NCI-H146 (cell line): ENCODE data around the gene FKBP9.
A peak's percentile ranks its signal among the peaks of the same experiment; 100 is the strongest.
"Not testable (repeated sequence)": the region's sequence is repeated elsewhere in the genome, so short reads cannot be mapped to it uniquely, and the experiment has no call there.

Source experiments
- DNase-seq: peaks from one replicate; lab custom pipeline; 2025; lab: John Stamatoyannopoulos, UW

FKBP9 gene, protein sequence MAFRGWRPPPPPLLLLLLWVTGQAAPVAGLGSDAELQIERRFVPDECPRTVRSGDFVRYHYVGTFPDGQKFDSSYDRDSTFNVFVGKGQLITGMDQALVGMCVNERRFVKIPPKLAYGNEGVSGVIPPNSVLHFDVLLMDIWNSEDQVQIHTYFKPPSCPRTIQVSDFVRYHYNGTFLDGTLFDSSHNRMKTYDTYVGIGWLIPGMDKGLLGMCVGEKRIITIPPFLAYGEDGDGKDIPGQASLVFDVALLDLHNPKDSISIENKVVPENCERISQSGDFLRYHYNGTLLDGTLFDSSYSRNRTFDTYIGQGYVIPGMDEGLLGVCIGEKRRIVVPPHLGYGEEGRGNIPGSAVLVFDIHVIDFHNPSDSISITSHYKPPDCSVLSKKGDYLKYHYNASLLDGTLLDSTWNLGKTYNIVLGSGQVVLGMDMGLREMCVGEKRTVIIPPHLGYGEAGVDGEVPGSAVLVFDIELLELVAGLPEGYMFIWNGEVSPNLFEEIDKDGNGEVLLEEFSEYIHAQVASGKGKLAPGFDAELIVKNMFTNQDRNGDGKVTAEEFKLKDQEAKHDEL

GRCh38 chr7:32957326-32958045, at the start of gene FKBP9:
FKBP9 (plus strand) TSS chr7:32957440; CDS start chr7:32957574, 134 bp downstream.
- DNase-seq = peak; percentile 90

DNA sequence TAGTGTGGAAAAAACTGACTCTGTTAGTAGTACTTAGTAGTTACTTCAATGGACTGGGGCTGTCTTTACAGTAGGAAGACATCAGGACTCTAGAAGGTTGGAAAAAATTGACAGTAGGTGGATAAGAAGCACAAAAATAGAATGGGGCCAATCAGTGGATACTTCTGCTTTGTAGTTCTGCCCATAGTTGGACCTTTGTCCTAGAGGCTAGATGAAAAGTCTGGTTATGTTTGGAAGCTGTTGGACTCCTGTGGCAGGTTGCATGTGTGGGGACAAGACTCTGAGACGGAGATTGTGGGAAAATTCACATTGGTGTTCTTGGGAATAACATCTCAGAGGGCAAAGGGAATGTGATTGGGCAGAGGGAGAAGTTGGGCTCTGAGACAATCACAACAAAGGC, 47.0 kb upstream of the FKBP9 start:
- DNase-seq = no peak

- no peak for DNase-seq
These were observed 43.1 kb upstream of the FKBP9 start for GRCh38 chr7:32914184-32914583.

DNA sequence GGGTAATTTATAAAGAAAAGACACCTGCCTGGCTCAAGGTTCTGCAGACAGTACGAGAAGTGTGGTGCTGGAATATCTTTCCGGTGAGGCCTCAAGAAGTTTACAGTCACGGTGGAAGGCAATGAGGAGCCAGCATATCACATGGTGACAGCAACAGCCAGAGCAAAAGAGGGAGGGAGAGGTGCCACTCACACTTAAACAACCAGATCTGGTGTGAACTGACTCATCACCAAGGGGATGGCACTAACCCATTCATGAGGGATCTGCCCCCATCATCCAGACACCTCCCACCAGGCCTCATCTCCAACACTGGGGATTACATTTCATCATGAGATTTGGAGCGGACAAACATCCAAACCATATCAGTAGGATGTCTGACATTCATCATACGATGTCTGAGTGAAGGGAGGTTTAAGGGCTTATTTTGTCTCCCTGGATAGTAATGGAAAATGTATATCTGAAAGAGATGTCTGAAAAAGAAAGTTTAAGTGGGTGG, 42.2 kb upstream of the FKBP9 start:
- no peak for DNase-seq

DNA sequence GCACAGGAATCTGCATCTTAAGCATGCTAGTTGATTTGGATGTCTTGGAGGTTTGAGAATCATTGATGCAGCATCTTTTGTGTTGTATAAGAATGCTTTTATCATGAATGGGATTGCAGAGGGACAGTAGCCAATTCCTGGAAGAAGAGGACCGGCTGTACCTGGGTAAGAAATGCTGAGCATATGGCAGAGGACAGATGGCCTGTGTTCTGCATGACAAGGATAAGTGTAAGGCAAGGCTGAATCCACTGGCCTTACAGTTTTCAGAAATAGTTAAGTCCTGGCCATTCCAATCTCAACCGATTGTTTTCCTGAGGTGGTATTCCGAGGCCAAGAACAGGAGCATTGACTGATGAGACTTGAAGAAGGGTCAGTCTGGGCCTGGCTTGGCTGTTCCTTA, 41.2 kb upstream of the FKBP9 start:
- DNase-seq = no peak

GRCh38 chr7:32916994-32917393, 40.2 kb upstream of the FKBP9 start:
- DNase-seq = not testable (repeated sequence)

GRCh38 chr7:32921896-32922295, 35.3 kb upstream of the FKBP9 start:
- DNase-seq = no peak

- DNase-seq = no peak
These were observed 28.4 kb upstream of the FKBP9 start for GRCh38 chr7:32928785-32929298.

DNA sequence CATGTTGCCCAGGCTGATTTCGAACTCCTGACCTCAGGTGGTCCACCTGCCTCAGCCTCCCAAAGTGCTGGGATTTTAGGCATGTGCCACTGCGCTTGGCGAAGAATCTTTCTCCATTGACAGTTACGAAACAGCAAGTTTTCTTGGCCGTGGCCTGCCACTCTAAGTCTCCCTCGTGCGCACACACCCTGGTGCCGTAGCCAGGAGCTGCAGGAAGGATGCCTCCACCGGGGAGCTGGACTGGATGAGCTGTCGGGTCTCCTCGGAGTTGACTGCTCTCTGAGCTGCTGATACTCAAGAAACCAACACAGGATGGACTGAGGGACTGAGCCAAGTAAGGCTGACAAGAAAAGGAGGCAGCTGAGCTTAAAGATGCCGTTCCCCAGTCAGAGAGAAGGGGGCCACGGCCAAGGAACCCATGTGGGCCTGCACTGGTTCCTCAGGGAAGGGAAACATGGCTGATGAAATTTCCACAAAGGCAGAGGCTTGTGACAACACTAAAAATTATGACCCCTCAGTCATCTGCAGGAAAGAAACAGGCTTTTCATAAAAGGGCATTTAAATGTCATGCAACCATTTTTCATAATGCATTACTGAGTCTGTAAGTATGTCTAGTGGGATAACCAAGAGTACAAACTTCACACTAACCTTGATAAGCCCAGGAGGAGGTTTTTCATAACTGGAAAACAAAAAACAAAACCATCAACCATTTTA, 27.7 kb upstream of the FKBP9 start:
- DNase-seq = no peak

GRCh38 chr7:32930378-32930777, 26.9 kb upstream of the FKBP9 start:
- no peak for DNase-seq

DNA sequence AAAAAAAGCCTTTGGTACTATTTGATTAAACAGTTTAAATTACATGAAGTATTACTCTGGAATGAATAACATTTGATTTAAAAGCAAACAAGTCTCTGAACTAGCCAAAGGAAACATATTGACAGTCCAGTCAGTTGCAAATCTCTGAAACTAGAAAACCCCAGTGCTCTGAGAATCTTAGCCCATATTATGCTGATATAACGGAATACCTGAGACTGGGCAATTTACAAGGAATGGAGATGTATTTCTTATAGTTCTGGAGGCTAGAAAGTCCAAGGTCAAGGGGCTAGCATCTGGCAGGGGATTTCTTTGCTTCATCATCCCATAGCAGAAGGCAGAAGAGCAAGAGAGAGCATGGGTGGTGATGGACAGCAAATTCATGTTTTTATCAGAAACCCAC, 21.7 kb upstream of the FKBP9 start:
- DNase-seq = no peak

DNA sequence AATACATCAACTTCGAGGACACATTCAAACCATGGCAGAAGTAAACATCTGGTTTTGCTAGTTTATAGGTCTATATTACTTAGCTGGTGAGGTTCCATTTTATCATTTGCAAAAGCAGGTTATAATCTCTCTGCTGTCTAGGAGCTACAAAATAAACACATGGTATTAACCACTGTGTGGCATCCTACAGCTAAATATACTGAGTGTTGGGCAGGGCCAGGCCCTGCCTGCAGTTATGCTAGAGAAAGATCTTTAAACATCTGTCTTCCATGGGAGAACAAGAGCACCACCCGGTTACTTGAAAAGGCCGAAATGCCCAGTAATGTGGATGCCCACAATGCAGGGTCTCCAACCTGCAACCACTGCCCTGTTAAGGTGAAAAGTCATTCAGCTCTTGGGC, 20.6 kb upstream of the FKBP9 start:
- no peak for DNase-seq

DNA sequence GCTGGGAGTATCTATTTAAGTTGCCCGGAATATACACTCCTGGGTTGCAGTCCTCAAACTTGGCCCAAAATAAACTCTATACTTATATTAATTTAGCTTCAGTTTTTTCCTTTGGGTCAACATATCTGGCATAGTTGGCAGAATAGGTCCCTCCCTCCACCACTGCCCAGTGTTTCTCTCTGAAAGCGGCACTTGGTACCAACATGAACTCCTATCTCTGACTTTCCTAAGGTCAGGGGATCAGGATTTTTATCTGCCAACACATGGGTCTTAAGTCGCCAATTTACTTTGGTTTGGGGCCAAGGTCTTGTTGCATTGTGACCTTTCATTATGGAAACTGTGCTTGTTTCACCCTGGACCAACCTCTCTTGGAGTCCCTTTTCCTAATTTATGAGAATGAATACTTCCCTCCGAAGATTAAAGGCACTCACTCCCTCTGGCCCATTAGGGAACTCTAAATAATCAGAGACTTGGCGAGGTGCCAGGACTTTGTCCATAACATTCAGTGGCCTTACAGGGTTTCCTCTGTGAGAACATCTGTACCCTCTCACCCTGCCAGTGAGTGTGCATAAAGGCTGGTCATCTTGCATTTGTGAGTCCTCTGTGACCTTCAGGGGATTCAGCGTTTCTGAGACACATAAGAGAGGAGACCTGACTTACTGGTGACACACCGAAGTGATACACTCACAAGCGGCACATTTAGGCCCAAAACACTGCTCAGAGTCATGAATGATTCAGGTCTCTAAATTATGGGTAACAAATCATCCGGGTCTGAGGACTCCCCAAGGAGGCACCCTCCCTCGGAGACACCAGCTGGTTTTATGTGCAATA, 19.7 kb upstream of the FKBP9 start:
- peak; percentile 64 for DNase-seq

GRCh38 chr7:32941181-32941580, 16.1 kb upstream of the FKBP9 start:
- peak; percentile 22 for DNase-seq

DNA sequence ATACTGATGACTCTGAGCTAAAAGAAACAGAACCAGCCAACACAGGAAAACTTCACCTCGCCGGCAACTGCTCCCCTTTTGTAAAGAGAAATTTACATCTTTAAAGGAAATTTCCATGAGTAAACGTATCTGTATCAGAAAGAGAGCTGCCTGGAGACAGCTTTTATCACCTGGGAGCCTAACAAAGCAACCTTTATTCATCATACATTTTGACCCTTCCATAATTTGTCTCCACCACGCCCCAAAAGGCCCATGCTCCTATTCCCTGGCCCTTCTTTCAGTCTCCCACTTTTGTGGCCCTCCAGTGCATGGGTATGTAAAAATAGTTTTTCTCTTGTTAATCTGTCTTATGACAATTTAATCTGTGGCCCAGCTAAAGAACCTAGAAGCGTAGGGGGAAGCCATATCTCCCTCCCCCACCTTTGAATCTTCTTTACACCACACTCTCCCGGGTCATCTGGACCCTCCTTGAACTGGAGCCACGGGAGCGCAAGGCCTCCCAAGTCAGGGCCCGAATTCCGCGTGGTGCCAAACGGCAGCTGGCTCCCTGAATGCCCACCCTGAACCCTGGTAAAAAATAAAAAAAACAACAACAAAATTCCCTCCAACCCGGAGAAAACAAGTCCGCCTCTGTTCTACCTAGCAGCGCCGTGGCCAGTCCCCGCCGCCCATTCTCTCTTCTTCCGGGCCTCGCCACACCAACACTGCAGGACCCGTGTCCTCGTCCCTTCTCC, 15.4 kb upstream of the FKBP9 start:
- DNase-seq = peak; percentile 22

GRCh38 chr7:32942415-32943251, 14.6 kb upstream of the FKBP9 start:
- DNase-seq = peak; percentile 81

- no peak for DNase-seq
These were observed 13.8 kb upstream of the FKBP9 start for GRCh38 chr7:32943252-32944030.

DNA sequence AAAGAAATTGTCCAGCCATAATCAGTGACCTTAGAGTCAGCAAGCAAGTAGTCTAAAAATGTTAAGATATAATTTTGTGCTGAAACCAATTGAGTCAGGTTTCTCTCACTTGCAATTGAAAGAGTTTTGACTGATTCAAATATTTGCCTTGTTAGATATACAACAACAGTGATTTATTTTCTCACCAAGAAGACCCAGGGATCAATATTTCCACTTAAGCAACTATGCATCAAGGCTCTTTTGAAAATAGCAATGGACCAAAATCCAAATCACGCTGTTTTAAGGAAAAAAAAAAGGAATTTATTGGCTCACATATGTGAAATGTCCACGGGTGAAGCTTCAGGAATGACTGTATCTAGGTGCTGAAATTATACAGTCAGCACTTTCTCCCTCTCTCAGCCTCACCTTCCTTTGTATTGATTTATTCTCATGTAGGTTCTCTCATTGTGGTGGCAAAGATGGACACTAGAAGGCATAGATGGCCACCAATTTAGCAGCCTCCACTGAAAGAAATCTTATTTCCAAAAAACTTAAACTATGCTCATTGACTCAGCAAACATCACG, 9.7 kb upstream of the FKBP9 start:
- DNase-seq = no peak
